HG03558 (cell line): ENCODE measurements around the gene DUSP5.

ENCODE experiments used
- ATAC-seq: cut with Tn5 transposase; IDR thresholded peaks from one replicate; pipeline ENCODE4 v1.9.1; 2021; ENCODE audit warnings: moderate number of reproducible peaks; ENCODE audit not compliant: unreplicated experiment; ENCODE audit errors: extremely low read depth

DUSP5 gene

GRCh38 chr10:110479710-110480109 lies 18.0 kb upstream of the DUSP5 start:
- no peak for ATAC-seq

- no peak for ATAC-seq
Measured at GRCh38 chr10:110480387-110480786, 17.3 kb upstream of the DUSP5 start.

GRCh38 chr10:110481919-110482318 lies 15.8 kb upstream of the DUSP5 start:
- ATAC-seq: no peak

GRCh38 chr10:110483633-110484032 lies 14.1 kb upstream of the DUSP5 start:
- no peak for ATAC-seq

GRCh38 chr10:110485541-110485940 lies 12.2 kb upstream of the DUSP5 start:
- ATAC-seq: no peak

- no peak for ATAC-seq
Measured at GRCh38 chr10:110486680-110487410, 10.9 kb upstream of the DUSP5 start.

- no peak for ATAC-seq
Measured at GRCh38 chr10:110487411-110488331, 10.0 kb upstream of the DUSP5 start.

- no peak for ATAC-seq
Measured at GRCh38 chr10:110488332-110488681, 9.4 kb upstream of the DUSP5 start.

- no peak for ATAC-seq
Measured at GRCh38 chr10:110488940-110489339, 8.8 kb upstream of the DUSP5 start.

- ATAC-seq: no peak
Measured at GRCh38 chr10:110490640-110491039, 7.1 kb upstream of the DUSP5 start.

- no peak for ATAC-seq
Measured at GRCh38 chr10:110491346-110491745, 6.4 kb upstream of the DUSP5 start.

GRCh38 chr10:110492069-110492822 lies 5.5 kb upstream of the DUSP5 start:
- ATAC-seq: no peak

- ATAC-seq: no peak
Measured at GRCh38 chr10:110493832-110494426, 3.8 kb upstream of the DUSP5 start.

- no peak for ATAC-seq
Measured at GRCh38 chr10:110494532-110494931, 3.2 kb upstream of the DUSP5 start.

GRCh38 chr10:110495731-110496552 lies 1.8 kb upstream of the DUSP5 start:
- no peak for ATAC-seq

- no peak for ATAC-seq
Measured at GRCh38 chr10:110496553-110497437, 912 bp upstream of the DUSP5 start.

GRCh38 chr10:110498087-110498981 lies 627 bp downstream of the DUSP5 start:
- ATAC-seq: peak; percentile 2
